B cell (primary cell): Measurements from ENCODE around the gene CMIP. TPM values are rescaled to one million over a fixed set of nuclear protein-coding genes. Genes with fewer than 3 reads are reported as not detected.

Experiments
- ATAC-seq: fragments of 200-7000 bp; cut with Tn5 transposase; one replicate; pipeline ENCODE4 v1.10.0; 2021; ENCODE audit warnings: low read depth, mild to moderate bottlenecking, moderate number of reproducible peaks, moderate library complexity
- CTCF ChIA-PET: fragments of 350-600 bp; sonication (Branson Sonifier 250); formaldehyde crosslinking; loops from one replicate; lab custom pipeline; 2021; ENCODE audit warnings: antibody characterized with exemption, inconsistent platforms; lab: Charles Lee
- POLR2A ChIA-PET: fragments of 350-600 bp; sonication (Branson Sonifier 250); formaldehyde crosslinking; loops from one replicate; lab custom pipeline; 2021; ENCODE audit warnings: antibody characterized with exemption; lab: Charles Lee
- DNase-seq: peaks from one replicate; pipeline ENCODE4 v3.0.0; 2013
- H2AFZ ChIP-seq: 2 replicates; pipeline ENCODE4 v1.6.1; 2012; ENCODE audit warnings: mild to moderate bottlenecking, low read depth, low read length; ENCODE audit not compliant: insufficient read depth, poor library complexity, severe bottlenecking
- H3K27ac ChIP-seq, 2 donors: 1 replicate in 1 of 2; 2 replicates in 1 of 2; pipeline ENCODE4 v1.5.1; 2012 to 2013; ENCODE audit warnings: low read length in 2 of 2, mild to moderate bottlenecking in 2 of 2, moderate library complexity in 1 of 2
- H3K27me3 ChIP-seq, 4 experiments: fragments of 200-600 bp in 1 of 4; sonication (generic) in 1 of 4; replicated peaks in 1 of 4; 1 replicate in 2 of 4; 2 replicates in 2 of 4; pipeline versions ENCODE4 v1.6.1 to v1.7.0; 2013 to 2016; ENCODE audit warnings: low read length in 3 of 4, mild to moderate bottlenecking in 2 of 4, mixed read lengths in 1 of 4, moderate library complexity in 1 of 4; ENCODE audit not compliant: insufficient read depth in 4 of 4, control insufficient read depth in 3 of 4; ENCODE audit errors: control extremely low read depth in 1 of 4
- H3K36me3 ChIP-seq, 2 experiments: replicated peaks in 1 of 2; 1 replicate in 1 of 2; 2 replicates in 1 of 2; pipeline versions ENCODE4 v1.6.1 to v1.7.1; 2013; ENCODE audit warnings: low read length in 1 of 2; ENCODE audit not compliant: insufficient read depth in 2 of 2, control insufficient read depth in 1 of 2; ENCODE audit errors: control extremely low read depth in 1 of 2, extremely low read depth in 1 of 2
- H3K4me1 ChIP-seq, 2 donors: fragments of 200-600 bp in 1 of 2; sonication (generic) in 1 of 2; 1 replicate in 1 of 2; 2 replicates in 1 of 2; pipeline versions ENCODE4 v1.5.1 to v1.6.1; 2013 to 2017; ENCODE audit warnings: low read length in 2 of 2; ENCODE audit not compliant: control insufficient read depth in 2 of 2, insufficient read depth in 2 of 2
- H3K4me2 ChIP-seq: replicated peaks from 2 replicates; pipeline ENCODE3; 2012; ENCODE audit warnings: mild to moderate bottlenecking, low read depth, low read length; ENCODE audit not compliant: poor library complexity, severe bottlenecking
- H3K4me3 ChIP-seq, 5 experiments: fragments of 200-600 bp in 1 of 5; sonication (generic) in 1 of 5; 1 replicate in 3 of 5; 2 replicates in 2 of 5; pipeline versions ENCODE4 v1.5.1 to v1.7.0; 2011 to 2016; ENCODE audit warnings: low read length in 4 of 5, mild to moderate bottlenecking in 4 of 5, low read depth in 2 of 5, control low read depth in 1 of 5, moderate library complexity in 1 of 5; ENCODE audit not compliant: insufficient read depth in 1 of 5; ENCODE audit errors: control extremely low read depth in 1 of 5, extremely low read depth in 1 of 5
- H3K79me2 ChIP-seq: fragments of 200-600 bp; sonication (generic); one replicate; pipeline ENCODE4 v1.6.0; 2016; ENCODE audit warnings: low read length; ENCODE audit not compliant: control insufficient read depth, insufficient read depth
- H3K9ac ChIP-seq: fragments of 200-600 bp; sonication (generic); 2 replicates; pipeline ENCODE4 v1.6.1; 2017; ENCODE audit warnings: mild to moderate bottlenecking, low read length, moderate library complexity
- H3K9me3 ChIP-seq, 3 donors: one replicate each; pipeline versions ENCODE4 v1.6.1 to v1.7.1; 2013; ENCODE audit warnings: low read length in 2 of 3; ENCODE audit not compliant: control insufficient read depth in 2 of 3, insufficient read depth in 1 of 3; ENCODE audit errors: control extremely low read depth in 1 of 3
- H4K20me1 ChIP-seq: 2 replicates; pipeline ENCODE4 v1.6.0; 2012; ENCODE audit warnings: mild to moderate bottlenecking, low read length; ENCODE audit not compliant: insufficient read depth, control insufficient read depth, poor library complexity, severe bottlenecking
- H3K27ac Mint-ChIP-seq: one replicate; pipeline ENCODE4 v1.8.0; 2021; ENCODE audit warnings: mixed read lengths
- H3K27me3 Mint-ChIP-seq: one replicate; pipeline ENCODE4 v1.8.0; 2021; ENCODE audit warnings: mixed read lengths
- H3K4me1 Mint-ChIP-seq: one replicate; pipeline ENCODE4 v1.8.0; 2021; ENCODE audit warnings: mixed read lengths
- H3K4me3 Mint-ChIP-seq: one replicate; pipeline ENCODE4 v1.8.0; 2021; ENCODE audit warnings: mixed read lengths
- H3K9me3 Mint-ChIP-seq: one replicate; pipeline ENCODE4 v1.8.0; 2022; ENCODE audit warnings: mixed read lengths; ENCODE audit not compliant: insufficient read depth
- CTCF ChIP-seq: fragments of 200-600 bp; IDR thresholded peaks from one replicate; pipeline ENCODE4 v1.8.0; 2022; ENCODE audit warnings: antibody characterized with exemption, mild to moderate bottlenecking
- EZH2 ChIP-seq: IDR thresholded peaks from 2 replicates; pipeline ENCODE4 v1.6.1; 2012; ENCODE audit warnings: borderline replicate concordance, low read depth, mild to moderate bottlenecking, moderate library complexity, low read length; ENCODE audit not compliant: insufficient read depth, poor library complexity, severe bottlenecking
- WGBS: methylation state at CpG from one replicate; pipeline ENCODE4 v1.1.5; 2013; ENCODE audit warnings: missing lambda C conversion rate; ENCODE audit not compliant: insufficient coverage; 5-methylcytosine and 5-hydroxymethylcytosine counted together
- intact Hi-C: fragments of 100-400 bp; cut with micrococcal nuclease; formaldehyde crosslinking; loops from one replicate; pipeline ENCODE4 v1.10.0; 2022
- polyA plus RNA-seq: library from polyadenylated mRNA; depleted of rRNA; stranded (reverse); fragments of >200 nt; gene quantifications from 2 replicates; pipeline ENCODE4 v1.2.3, GENCODE V29; 2012
- total RNA-seq, 2 donors: library from RNA; stranded (reverse); fragments of 120-200 nt in 1 of 2; gene quantifications; 1 replicate in 1 of 2; 2 replicates in 1 of 2; pipeline versions ENCODE4 v1.2.3 to v1.2.4, GENCODE V29; 2013 to 2022

CMIP gene
- total and polyA plus RNA-seq, 2 donors (not counting 1 experiment from before 2014, with no cell fraction given) = 27.1 to 155 TPM

GRCh38 chr16:81530814-81531213 is 86.2 kb downstream of the CMIP start:
- Histone ChIP-seq H3K4me1 (peaks cover 0 to 3% of the 10 kb centered on the region in 2 donors), H3K36me3 (peaks cover 0 to 5% of the 10 kb centered on the region in 2 experiments), H3K27ac (no peak overlapping the region), H3K9me3 (no peaks in the 10 kb centered on the region), H3K79me2 (peaks cover 100% of the 10 kb centered on the region), H4K20me1 (peaks cover 90% of the 10 kb centered on the region), H3K27me3 (no peaks in the 10 kb centered on the region), H2AFZ (no peak overlapping the region), H3K4me2 (no peak overlapping the region), H3K4me3 (no peak overlapping the region), H3K9ac (no peak overlapping the region)
- Mint-ChIP-seq H3K4me1 (peaks cover 28% of the 10 kb centered on the region), H3K27ac (no peak overlapping the region), H3K4me3 (no peak overlapping the region), H3K27me3 (no peaks in the 10 kb centered on the region), H3K9me3 (no peaks in the 10 kb centered on the region)
- CTCF ChIA-PET = no interaction called here
- intact Hi-C loops = loop anchor here (10.0 kb wide), 1 partner anchor 64 kb away; no protein-coding TSS in a partner anchor
- TF ChIP-seq EZH2 (no peak), CTCF (no peak)
- WGBS = 100% methylated on average over 12 of the region's 12 CpGs
- DNase-seq (no peak), ATAC-seq (no peak)
- POLR2A ChIA-PET = no interaction called here

GRCh38 chr16:81531419-81531821 is 86.8 kb downstream of the CMIP start:
- H3K27ac ChIP-seq = no peak overlapping the region
- H3K4me1 ChIP-seq = peaks cover 0 to 3% of the 10 kb centered on the region in 2 donors
- ChIA-PET POLR2A (no interaction called here), CTCF (no interaction called here)
- no peak for ATAC-seq
- peaks cover 28% of the 10 kb centered on the region for H3K4me1 Mint-ChIP-seq
- 45% methylated on average over 7 of the region's 11 CpGs for WGBS
- no peak overlapping the region for H3K27ac Mint-ChIP-seq
- peaks cover 0 to 11% of the 10 kb centered on the region in 2 experiments for H3K36me3 ChIP-seq
- no peak overlapping the region for H3K4me2 ChIP-seq
- H3K79me2 ChIP-seq = peaks cover 100% of the 10 kb centered on the region
- no peak overlapping the region for H3K4me3 Mint-ChIP-seq
- DNase-seq = no peak
- H3K4me3 ChIP-seq = no peak overlapping the region
- TF ChIP-seq EZH2 (no peak), CTCF (no peak)
- H3K9me3 ChIP-seq = no peaks in the 10 kb centered on the region
- H4K20me1 ChIP-seq = peaks cover 90% of the 10 kb centered on the region
- no peak overlapping the region for H2AFZ ChIP-seq
- intact Hi-C loops = loop anchor here (10.0 kb wide), 1 partner anchor 63 kb away; no protein-coding TSS in a partner anchor
- no peak overlapping the region for H3K9ac ChIP-seq
- no peaks in the 10 kb centered on the region for H3K9me3 Mint-ChIP-seq
- H3K27me3 ChIP-seq = no peaks in the 10 kb centered on the region
- H3K27me3 Mint-ChIP-seq = no peaks in the 10 kb centered on the region
